H1 (cell line): ENCODE measurements around the gene MFSD2A. TPM values are rescaled to one million over a fixed set of nuclear protein-coding genes. Genes with fewer than 3 reads are reported as not detected.

ENCODE experiments used
- CTCF ChIA-PET: fragments of 300-600 bp; sonication (Branson Sonifier 250); formaldehyde crosslinking; loops from one replicate; lab custom pipeline; 2021; ENCODE audit not compliant: partially characterized antibody; lab: Charles Lee
- POLR2A ChIA-PET: fragments of 300-600 bp; sonication (Branson Sonifier 250); formaldehyde crosslinking; loops from one replicate; lab custom pipeline; 2021; ENCODE audit warnings: inconsistent platforms; ENCODE audit not compliant: partially characterized antibody; lab: Charles Lee
- DNase-seq, 2 experiments: peaks; one replicate each; pipeline versions ENCODE4 v3.0.0 to v3.0.0-alpha.2; 2010 to 2022; ENCODE audit warnings: low spot score in 2 of 2, low read depth in 1 of 2, mixed read lengths in 1 of 2
- FAIRE-seq: peaks from 2 replicates; lab custom pipeline; 2011; peaks lifted over from hg19 to GRCh38; lab: Jason Lieb, UNC
- H2AFZ ChIP-seq: 2 replicates; pipeline ENCODE4 v1.8.1; 2012; ENCODE audit warnings: low read length, inconsistent platforms
- H2AK5ac ChIP-seq: 2 replicates; pipeline ENCODE4 v1.6.1; 2013; ENCODE audit warnings: low read depth, low read length
- H2BK120ac ChIP-seq: replicated peaks from 2 replicates; pipeline ENCODE3; 2013; ENCODE audit warnings: low read depth, low read length, inconsistent platforms
- H2BK12ac ChIP-seq: 2 replicates; pipeline ENCODE4 v1.6.1; 2013; ENCODE audit warnings: low read depth, low read length
- H2BK15ac ChIP-seq: 2 replicates; pipeline ENCODE4 v1.6.1; 2013; ENCODE audit warnings: low read length
- H2BK20ac ChIP-seq: 2 replicates; pipeline ENCODE4 v1.6.1; 2013; ENCODE audit warnings: low read length
- H2BK5ac ChIP-seq: 2 replicates; pipeline ENCODE4 v1.6.1; 2013; ENCODE audit warnings: low read depth, low read length
- H3K14ac ChIP-seq: 2 replicates; pipeline ENCODE4 v1.6.1; 2013; ENCODE audit warnings: inconsistent platforms; ENCODE audit not compliant: insufficient read length
- H3K18ac ChIP-seq: 2 replicates; pipeline ENCODE4 v1.6.1; 2013; ENCODE audit warnings: low read length; ENCODE audit errors: extremely low read depth
- H3K23ac ChIP-seq: 2 replicates; pipeline ENCODE4 v1.6.1; 2013; ENCODE audit warnings: inconsistent platforms; ENCODE audit not compliant: insufficient read length
- H3K23me2 ChIP-seq: 2 replicates; pipeline ENCODE4 v1.6.1; 2013; ENCODE audit warnings: low read depth, low read length
- H3K27ac ChIP-seq: 2 replicates; pipeline ENCODE4 v1.6.1; 2011; ENCODE audit warnings: low read depth, low read length, inconsistent platforms
- H3K27me3 ChIP-seq, 4 experiments: replicated peaks in 1 of 4; 1 replicate in 1 of 4; 2 replicates in 3 of 4; pipeline versions ENCODE4 v1.6.1 to v1.8.1; 2011 to 2013; ENCODE audit warnings: low read length in 3 of 4, mild to moderate bottlenecking in 3 of 4, inconsistent platforms in 2 of 4, mixed read lengths in 2 of 4, moderate library complexity in 1 of 4; ENCODE audit not compliant: control insufficient read depth in 3 of 4, insufficient read depth in 3 of 4; ENCODE audit errors: extremely low read depth in 1 of 4
- H3K36me3 ChIP-seq, 4 experiments: 2 replicates each; pipeline versions ENCODE4 v1.6.1 to v1.8.1; 2011 to 2013; ENCODE audit warnings: mild to moderate bottlenecking in 4 of 4, low read length in 3 of 4, moderate library complexity in 2 of 4, control low read depth in 1 of 4, inconsistent platforms in 1 of 4; ENCODE audit not compliant: insufficient read depth in 4 of 4, control insufficient read depth in 2 of 4
- H3K4ac ChIP-seq: replicated peaks from 2 replicates; pipeline ENCODE3; 2013; ENCODE audit warnings: low read length, low read depth, mixed read lengths, inconsistent platforms; ENCODE audit not compliant: insufficient read length
- H3K4me1 ChIP-seq, 4 experiments: replicated peaks in 1 of 4; 1 replicate in 1 of 4; 2 replicates in 3 of 4; pipeline versions ENCODE4 v1.6.1 to v1.8.1; 2011 to 2013; ENCODE audit warnings: low read length in 3 of 4, inconsistent platforms in 2 of 4, mixed read lengths in 1 of 4; ENCODE audit not compliant: insufficient read depth in 4 of 4, control insufficient read depth in 3 of 4
- H3K4me2 ChIP-seq, 2 experiments: 2 replicates each; pipeline versions ENCODE4 v1.6.1 to v1.8.1; 2011 to 2013; ENCODE audit warnings: low read depth in 2 of 2, low read length in 2 of 2, control low read depth in 1 of 2, inconsistent platforms in 1 of 2, mild to moderate bottlenecking in 1 of 2; ENCODE audit not compliant: insufficient read depth in 1 of 2
- H3K4me3 ChIP-seq, 4 experiments: fragments of 200-600, 300-600 bp in 1 of 4; sonication (generic), shearing (Covaris generic), sonication (Bioruptor Twin) in 1 of 4; 2 replicates each; pipeline versions ENCODE4 v1.5.1 to v1.8.1; 2011 to 2016; ENCODE audit warnings: low read length in 4 of 4, low read depth in 3 of 4, control low read depth in 2 of 4, inconsistent platforms in 2 of 4, mild to moderate bottlenecking in 2 of 4, mixed read lengths in 1 of 4, moderate library complexity in 1 of 4; ENCODE audit not compliant: insufficient read depth in 2 of 4; ENCODE audit errors: extremely low read depth in 1 of 4
- H3K56ac ChIP-seq: replicated peaks from 2 replicates; pipeline ENCODE3; 2013; ENCODE audit warnings: low read depth, mild to moderate bottlenecking, mixed read lengths, low read length, inconsistent platforms; ENCODE audit not compliant: insufficient read length
- H3K79me1 ChIP-seq: 2 replicates; pipeline ENCODE4 v1.6.1; 2013; ENCODE audit warnings: low read depth, low read length, control low read depth
- H3K79me2 ChIP-seq, 2 experiments: 2 replicates each; pipeline versions ENCODE4 v1.6.1 to v1.8.1; 2012 to 2013; ENCODE audit warnings: low read length in 2 of 2, mild to moderate bottlenecking in 2 of 2, inconsistent platforms in 1 of 2; ENCODE audit not compliant: insufficient read depth in 2 of 2, control insufficient read depth in 1 of 2
- H3K9ac ChIP-seq, 4 experiments: replicated peaks in 1 of 4; 1 replicate in 1 of 4; 2 replicates in 3 of 4; pipeline versions ENCODE4 v1.6.1 to v1.8.1; 2011 to 2013; ENCODE audit warnings: low read depth in 3 of 4, low read length in 3 of 4, control low read depth in 2 of 4, mild to moderate bottlenecking in 2 of 4, moderate library complexity in 2 of 4, inconsistent platforms in 1 of 4; ENCODE audit errors: extremely low read depth in 1 of 4
- H3K9me3 ChIP-seq, 2 experiments: 2 replicates each; pipeline versions ENCODE4 v1.6.1 to v1.8.1; 2012 to 2013; ENCODE audit warnings: mild to moderate bottlenecking in 2 of 2, moderate library complexity in 2 of 2, control low read depth in 1 of 2, inconsistent platforms in 1 of 2, low read depth in 1 of 2, low read length in 1 of 2, mixed read lengths in 1 of 2; ENCODE audit not compliant: insufficient read depth in 2 of 2
- H4K20me1 ChIP-seq, 2 experiments: replicated peaks in 1 of 2; 2 replicates each; pipeline versions ENCODE3 to v1.8.1; 2011 to 2013; ENCODE audit warnings: inconsistent platforms in 2 of 2, low read length in 2 of 2, mild to moderate bottlenecking in 1 of 2; ENCODE audit not compliant: insufficient read depth in 2 of 2, control insufficient read depth in 1 of 2
- H4K5ac ChIP-seq: 2 replicates; pipeline ENCODE4 v1.6.1; 2013; ENCODE audit warnings: low read length, low read depth, mixed read lengths, inconsistent platforms; ENCODE audit not compliant: insufficient read length
- H4K8ac ChIP-seq: 2 replicates; pipeline ENCODE4 v1.8.0; 2013; ENCODE audit warnings: mild to moderate bottlenecking, moderate library complexity, low read length, inconsistent platforms; ENCODE audit not compliant: insufficient read depth; ENCODE audit errors: extremely low read depth
- H4K91ac ChIP-seq: replicated peaks from 2 replicates; pipeline ENCODE3; 2013; ENCODE audit warnings: low read length, mixed read lengths, inconsistent platforms; ENCODE audit not compliant: insufficient read length
- CEBPB ChIP-seq: IDR thresholded peaks from 2 replicates; pipeline ENCODE4 v1.6.1; 2012; ENCODE audit warnings: low read depth, low read length
- TAF1 ChIP-seq: IDR thresholded peaks from 2 replicates; pipeline ENCODE4 v1.6.1; 2011; ENCODE audit warnings: mild to moderate bottlenecking, low read depth, low read length
- USF2 ChIP-seq: IDR thresholded peaks from 2 replicates; pipeline ENCODE4 v1.6.1; 2011; ENCODE audit warnings: low read length, improper control_type of control experiment
- WGBS, 2 experiments: shearing (Covaris generic) in 1 of 2; methylation state at CpG; one replicate each; pipeline versions ENCODE4 v1.1.6 to v1.1.7; 2013 to 2015; ENCODE audit warnings: low lambda C conversion rate in 2 of 2, mixed read lengths in 2 of 2, inconsistent platforms in 1 of 2, low coverage in 1 of 2, missing lambda C conversion rate in 1 of 2; ENCODE audit not compliant: insufficient replicate concordance in 2 of 2, insufficient coverage in 1 of 2, insufficient read length in 1 of 2; ENCODE audit errors: extremely low coverage in 1 of 2, missing lambda C conversion rate in 1 of 2; 5-methylcytosine and 5-hydroxymethylcytosine counted together
- polyA plus RNA-seq, 7 experiments: library from polyadenylated mRNA; depleted of rRNA in 3 of 7; stranded (reverse) in 5 of 7; unstranded in 2 of 7; fragments of >200 nt in 5 of 7; fragments of 200-250 nt in 2 of 7; gene quantifications; 1 replicate in 5 of 7; 2 replicates in 1 of 7; 4 replicates in 1 of 7; pipeline versions ENCODE4 v1.2.1 to v1.2.3, GENCODE V29; 2011 to 2013; ENCODE audit warnings: missing spikeins in 2 of 7, mixed read lengths in 2 of 7
- total RNA-seq: library from RNA; stranded (reverse); fragmentation: NEBNext Ultra II Directional; extraction: Animal tissue kit (Norgen Biotek cat#: 25700); gene quantifications from 2 replicates; pipeline ENCODE4 v1.2.1, GENCODE V29; 2021

MFSD2A gene
- total and polyA plus RNA-seq, 2 of the 8 experiments (the other 6 are each of a cell fraction or from before 2014, with no cell fraction given), result 18.3 to 25.9 TPM

- Histone ChIP-seq H3K4me3 (no peak overlapping the region), H3K18ac (no peak overlapping the region), H3K79me1 (no peaks in the 10 kb centered on the region), H2BK120ac (no peak overlapping the region), H2BK15ac (no peak overlapping the region), H3K9me3 (no peaks in the 10 kb centered on the region), H2BK20ac (no peak overlapping the region), H3K23ac (no peak overlapping the region), H3K27ac (no peak overlapping the region), H2AK5ac (no peak overlapping the region), H2AFZ (no peak overlapping the region), H4K8ac (no peak overlapping the region), H3K56ac (no peak overlapping the region), H3K23me2 (no peaks in the 10 kb centered on the region), H4K91ac (no peak overlapping the region), H3K4ac (no peak overlapping the region), H4K20me1 (no peaks in the 10 kb centered on the region), H2BK12ac (no peak overlapping the region), H2BK5ac (no peak overlapping the region), H3K4me2 (no peak overlapping the region), H3K79me2 (no peaks in the 10 kb centered on the region), H3K36me3 (no peaks in the 10 kb centered on the region), H3K27me3 (no peaks in the 10 kb centered on the region), H3K14ac (no peak overlapping the region), H4K5ac (no peak overlapping the region), H3K9ac (no peak overlapping the region), H3K4me1 (no peaks in the 10 kb centered on the region)
- DNase-seq (no peak), FAIRE-seq (no peak)
- TF ChIP-seq USF2, result no peak
- no peak for TF ChIP-seq TAF1
- TF ChIP-seq CEBPB, result peak; percentile 48; the same call in 1 of the 2 replicates
- POLR2A ChIA-PET, result interaction anchor here (2.2 kb wide), 1 partner anchor 37 kb away, joined by 5 read pairs; no protein-coding TSS in a partner anchor
- WGBS, 2 experiments, result 91% methylated on average over 12 of the region's 12 CpGs; no CpG with 5 or more reads in 1 of the 2 experiments
- CTCF ChIA-PET, result interaction anchor here (0.8 to 4.8 kb wide), 9 partner anchors 9 to 98 kb away, joined by 3 to 39 read pairs (median 5); no protein-coding TSS in a partner anchor
Observed at GRCh38 chr1:39933956-39934941, 20.7 kb upstream of the MFSD2A start.
